Thoracic aorta (tissue), 2 donors: ENCODE data around the gene SLC44A2. TPM values are rescaled to one million over a fixed set of nuclear protein-coding genes. Genes with fewer than 3 reads are reported as not detected.

Experiments used
- ATAC-seq: fragments of 150-250 bp; one replicate; pipeline ENCODE4 v1.8.0; 2017; ENCODE audit warnings: low read depth; ENCODE audit not compliant: insufficient number of reproducible peaks, low FRiP score
- DNase-seq: peaks from one replicate; pipeline ENCODE4 v3.0.0-alpha.2; 2020; ENCODE audit warnings: low spot score
- H3K27ac ChIP-seq, 2 donors: fragments of 200-600 bp; sonication (generic); 1 replicate in 1 of 2; 2 replicates in 1 of 2; pipeline ENCODE4 v1.5.1; 2016; ENCODE audit warnings: mild to moderate bottlenecking in 2 of 2, moderate library complexity in 2 of 2
- H3K27me3 ChIP-seq: fragments of 200-600 bp; sonication (generic); replicated peaks from 2 replicates; pipeline ENCODE4 v1.6.0; 2016; ENCODE audit warnings: mild to moderate bottlenecking; ENCODE audit not compliant: insufficient read depth
- H3K36me3 ChIP-seq: fragments of 200-600 bp; sonication (generic); one replicate; pipeline ENCODE4 v1.5.1; 2016
- H3K4me1 ChIP-seq, 2 donors: fragments of 200-600 bp; sonication (generic); 1 replicate in 1 of 2; 2 replicates in 1 of 2; pipeline versions ENCODE4 v1.5.1 to v1.6.0; 2016; ENCODE audit warnings: low read depth in 2 of 2, mild to moderate bottlenecking in 1 of 2; ENCODE audit not compliant: control insufficient read depth in 1 of 2
- H3K4me3 ChIP-seq: fragments of 200-600 bp; sonication (generic); 2 replicates; pipeline ENCODE4 v1.5.1; 2016; ENCODE audit warnings: mild to moderate bottlenecking
- H3K9me3 ChIP-seq: fragments of 200-600 bp; sonication (generic); 2 replicates; pipeline ENCODE4 v1.5.1; 2016
- total RNA-seq, 2 donors: library from RNA; depleted of rRNA; stranded (reverse); fragments of >200 nt; gene quantifications; one replicate each; pipeline versions ENCODE4 v1.1.0 to v1.2.3, GENCODE V29; 2016
- TF ChIP-seq, protein P1 (sequence below): fragments of 200-600 bp; sonication (generic); IDR thresholded peaks from one replicate; pipeline ENCODE4 v1.5.1; 2019; ENCODE audit warnings: antibody characterized with exemption

SLC44A2 gene
- total RNA-seq, 2 donors from 2014 or later: 105 to 748 TPM

- Histone ChIP-seq H3K27ac (no peak overlapping the region), H3K9me3 (no peaks in the 10 kb centered on the region), H3K27me3 (no peaks in the 10 kb centered on the region), H3K4me3 (no peak overlapping the region), H3K36me3 (no peaks in the 10 kb centered on the region), H3K4me1 (no peaks in the 10 kb centered on the region)
- DNase-seq (no peak), ATAC-seq (no peak)
- TF ChIP-seq, protein P1, sequence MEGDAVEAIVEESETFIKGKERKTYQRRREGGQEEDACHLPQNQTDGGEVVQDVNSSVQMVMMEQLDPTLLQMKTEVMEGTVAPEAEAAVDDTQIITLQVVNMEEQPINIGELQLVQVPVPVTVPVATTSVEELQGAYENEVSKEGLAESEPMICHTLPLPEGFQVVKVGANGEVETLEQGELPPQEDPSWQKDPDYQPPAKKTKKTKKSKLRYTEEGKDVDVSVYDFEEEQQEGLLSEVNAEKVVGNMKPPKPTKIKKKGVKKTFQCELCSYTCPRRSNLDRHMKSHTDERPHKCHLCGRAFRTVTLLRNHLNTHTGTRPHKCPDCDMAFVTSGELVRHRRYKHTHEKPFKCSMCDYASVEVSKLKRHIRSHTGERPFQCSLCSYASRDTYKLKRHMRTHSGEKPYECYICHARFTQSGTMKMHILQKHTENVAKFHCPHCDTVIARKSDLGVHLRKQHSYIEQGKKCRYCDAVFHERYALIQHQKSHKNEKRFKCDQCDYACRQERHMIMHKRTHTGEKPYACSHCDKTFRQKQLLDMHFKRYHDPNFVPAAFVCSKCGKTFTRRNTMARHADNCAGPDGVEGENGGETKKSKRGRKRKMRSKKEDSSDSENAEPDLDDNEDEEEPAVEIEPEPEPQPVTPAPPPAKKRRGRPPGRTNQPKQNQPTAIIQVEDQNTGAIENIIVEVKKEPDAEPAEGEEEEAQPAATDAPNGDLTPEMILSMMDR: no peak
These were observed 39.0 kb upstream of the SLC44A2 start for GRCh38 chr19:10586396-10586795.

DNA sequence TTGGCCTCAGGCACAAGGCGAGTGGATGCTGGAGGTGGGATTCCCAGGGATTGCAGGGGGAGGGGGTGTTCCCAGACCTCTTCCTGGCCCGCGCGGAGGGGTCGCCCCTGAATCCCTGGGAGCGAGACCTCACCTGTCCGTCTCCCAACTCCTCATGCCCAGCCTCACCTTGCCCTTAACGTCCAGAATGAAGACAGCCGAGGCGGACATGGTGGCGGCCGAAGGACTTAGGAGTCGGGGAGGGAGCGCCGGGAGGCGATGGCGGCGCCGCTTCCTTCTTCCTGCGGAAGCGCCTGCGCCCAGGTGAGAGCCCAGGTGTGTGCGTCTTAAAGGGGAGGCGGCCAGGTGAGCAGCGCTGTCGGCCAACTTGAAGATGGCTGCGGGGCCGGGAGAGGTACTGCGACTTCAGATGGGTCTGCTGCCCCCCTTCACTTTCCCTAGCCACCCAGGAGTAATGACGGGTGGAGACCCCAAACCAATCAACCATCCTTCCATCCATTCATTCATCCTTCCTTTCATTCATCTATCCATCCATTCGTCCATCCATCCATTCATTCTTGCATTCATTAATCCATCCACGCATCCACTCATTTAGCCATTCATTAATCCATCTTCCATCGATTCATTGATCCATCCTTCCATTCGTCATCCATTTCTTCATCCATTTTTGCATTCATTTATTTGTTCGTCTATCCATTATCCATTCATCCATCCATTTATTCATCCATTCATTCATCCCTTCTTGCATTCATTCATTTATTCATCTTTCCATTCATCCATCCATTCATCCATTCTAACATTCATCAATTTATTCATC lies 38.1 kb upstream of the SLC44A2 start, which contains the start of gene AP1M2:
Gene AP1M2, minus strand, starts transcription at position 291 of the 817 bp plus-strand sequence. Its CDS starts 81 bp downstream, at position 210.
- Histone ChIP-seq H3K4me1 (no peaks in the 10 kb centered on the region), H3K27ac (no peak within 1 kb of the TSS), H3K27me3 (no peaks in the 10 kb centered on the region), H3K36me3 (no peaks in the 10 kb centered on the region), H3K9me3 (no peaks in the 10 kb centered on the region), H3K4me3 (no peak within 1 kb of the TSS)
- TF ChIP-seq, protein P1: no peak
- no peak for ATAC-seq
- no peak for DNase-seq

GRCh38 chr19:10587839-10588150 lies 37.6 kb upstream of the SLC44A2 start:
- no peaks in the 10 kb centered on the region for H3K36me3 ChIP-seq
- H3K4me3 ChIP-seq: no peak overlapping the region
- no peak overlapping the region for H3K27ac ChIP-seq
- DNase-seq (no peak), ATAC-seq (no peak)
- H3K27me3 ChIP-seq: no peaks in the 10 kb centered on the region
- TF ChIP-seq, protein P1: no peak
- H3K9me3 ChIP-seq: no peaks in the 10 kb centered on the region
- H3K4me1 ChIP-seq: no peaks in the 10 kb centered on the region

DNA sequence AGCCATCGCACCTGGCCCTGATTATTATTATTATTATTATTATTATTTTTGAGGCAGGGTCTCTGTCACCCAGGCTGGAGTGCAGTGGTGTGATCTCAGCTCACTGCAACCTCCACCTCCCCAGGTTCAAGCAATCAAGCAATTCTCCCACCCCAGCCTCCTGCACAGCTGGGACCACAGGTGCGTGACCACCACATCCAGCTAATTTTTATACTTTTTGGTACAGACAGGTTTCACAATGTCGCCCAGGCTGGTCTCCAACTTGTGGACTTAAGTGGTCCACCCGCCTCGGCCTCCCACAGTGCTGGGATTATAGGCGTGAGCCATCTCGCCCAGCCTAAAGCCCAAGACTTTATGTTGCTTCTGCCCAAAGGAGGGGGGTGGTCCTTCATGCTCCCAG lies 32.2 kb upstream of the SLC44A2 start:
- Histone ChIP-seq H3K36me3 (no peaks in the 10 kb centered on the region), H3K4me3 (no peak overlapping the region), H3K27ac (no peak overlapping the region), H3K9me3 (no peaks in the 10 kb centered on the region), H3K27me3 (no peaks in the 10 kb centered on the region), H3K4me1 (no peaks in the 10 kb centered on the region)
- DNase-seq: no peak
- ATAC-seq: no peak
- TF ChIP-seq, protein P1: no peak

DNA sequence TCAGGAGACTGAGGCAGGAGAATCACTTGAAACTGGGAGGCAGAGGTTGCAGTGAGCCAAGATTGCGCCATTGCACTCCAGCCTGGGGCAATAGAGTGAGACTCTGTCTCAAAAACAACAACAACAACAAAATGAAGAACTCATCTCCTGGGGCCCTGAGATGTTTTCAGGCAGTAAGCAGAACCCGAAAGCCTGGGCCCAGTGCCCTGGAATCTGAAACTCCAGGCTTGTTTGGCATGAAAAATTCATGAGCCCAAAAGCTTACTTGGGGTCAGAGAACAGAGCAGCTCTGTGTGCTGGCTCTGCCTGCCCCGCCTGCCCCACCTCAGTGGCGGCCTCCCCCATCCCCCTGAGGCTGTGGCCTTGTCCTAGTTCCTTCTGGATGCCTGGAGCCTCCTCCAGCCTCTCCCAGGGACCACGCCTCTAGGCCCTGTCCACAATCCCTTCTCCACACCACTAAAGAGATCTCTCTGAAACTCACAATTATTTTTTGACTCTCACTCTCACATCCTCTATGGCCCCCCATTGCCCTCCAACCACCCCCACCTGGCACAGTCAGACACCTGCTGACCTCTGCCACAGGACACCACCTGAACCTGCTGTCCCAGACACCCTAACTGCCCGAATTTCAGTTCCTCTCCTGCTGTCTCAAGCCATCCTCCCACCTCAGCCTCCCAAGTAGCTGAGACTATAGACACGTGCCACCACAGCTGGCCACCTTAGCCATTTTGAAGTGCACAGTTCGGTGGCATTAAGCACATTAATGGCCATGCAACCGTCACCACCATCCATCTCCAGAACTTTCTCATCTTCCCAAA lies 31.3 kb upstream of the SLC44A2 start:
- ATAC-seq (no peak), DNase-seq (no peak)
- Histone ChIP-seq H3K9me3 (no peaks in the 10 kb centered on the region), H3K27me3 (no peaks in the 10 kb centered on the region), H3K36me3 (no peaks in the 10 kb centered on the region), H3K4me3 (no peak overlapping the region), H3K27ac (no peak overlapping the region), H3K4me1 (no peaks in the 10 kb centered on the region)
- TF ChIP-seq, protein P1: no peak
